Mesothelial cell of epicardium (in vitro differentiated cells): ENCODE data around the gene CSNK1G1. TPM values are rescaled to one million over a fixed set of nuclear protein-coding genes. Genes with fewer than 3 reads are reported as not detected.
"Not testable (repeated sequence)": the region's sequence is repeated elsewhere in the genome, so short reads cannot be mapped to it uniquely, and the experiment has no call there.

Experiments used
- DNase-seq, 2 experiments: peaks; one replicate each; pipeline ENCODE4 v3.0.0; 2021; ENCODE audit warnings: low spot score in 2 of 2; ENCODE audit not compliant: unreplicated experiment in 2 of 2
- H3K27ac Mint-ChIP-seq: 2 replicates; pipeline ENCODE4 v1.8.0; 2021; ENCODE audit warnings: mixed read lengths
- H3K27me3 Mint-ChIP-seq: 2 replicates; pipeline ENCODE4 v1.8.0; 2021; ENCODE audit warnings: low read depth, mixed read lengths
- H3K36me3 Mint-ChIP-seq: 2 replicates; pipeline ENCODE4 v1.8.0; 2021; ENCODE audit warnings: mixed read lengths
- H3K4me1 Mint-ChIP-seq: 2 replicates; pipeline ENCODE4 v1.8.0; 2021; ENCODE audit warnings: mixed read lengths
- H3K4me3 Mint-ChIP-seq: 2 replicates; pipeline ENCODE4 v1.8.0; 2021; ENCODE audit warnings: mild to moderate bottlenecking, moderate library complexity, mixed read lengths
- H3K9me3 Mint-ChIP-seq: 2 replicates; pipeline ENCODE4 v1.8.0; 2021; ENCODE audit warnings: mixed read lengths
- CTCF ChIP-seq: fragments of 200-600 bp; sonication (generic); IDR thresholded peaks from one replicate; pipeline ENCODE4 v1.5.0; 2021; ENCODE audit warnings: antibody characterized with exemption; ENCODE audit not compliant: unreplicated experiment
- total RNA-seq: library from RNA; stranded (reverse); gene quantifications from 3 replicates; pipeline ENCODE4 v1.2.1, GENCODE V29; 2021

The CSNK1G1 gene
- total RNA-seq, 1 donor from 2014 or later: 27.1 TPM

DNA sequence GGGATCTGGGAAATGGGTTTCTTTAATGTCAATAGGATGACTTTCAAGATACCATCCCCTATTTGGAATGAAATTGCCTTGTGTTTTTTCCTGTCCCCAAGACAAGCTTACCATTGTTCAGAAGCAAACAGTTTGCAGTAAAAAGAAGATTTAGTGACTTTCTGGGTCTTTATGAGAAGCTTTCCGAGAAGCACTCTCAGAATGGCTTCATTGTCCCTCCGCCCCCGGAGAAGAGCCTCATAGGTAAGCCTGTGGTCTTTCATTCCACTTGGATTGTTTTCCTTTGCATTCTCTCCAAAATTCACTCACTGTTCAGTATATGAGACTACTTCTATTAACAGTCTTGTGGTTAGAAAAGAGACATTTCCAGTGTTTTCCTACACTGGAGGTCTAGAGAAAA is 230.0 kb downstream of the CSNK1G1 start:
- Mint-ChIP-seq H3K4me3 (no peak overlapping the region), H3K4me1 (no peaks in the 10 kb centered on the region), H3K9me3 (no peaks in the 10 kb centered on the region), H3K27ac (no peak overlapping the region), H3K27me3 (no peaks in the 10 kb centered on the region), H3K36me3 (peaks cover 40% of the 10 kb centered on the region)
- TF ChIP-seq CTCF: no peak
- DNase-seq: no peak

DNA sequence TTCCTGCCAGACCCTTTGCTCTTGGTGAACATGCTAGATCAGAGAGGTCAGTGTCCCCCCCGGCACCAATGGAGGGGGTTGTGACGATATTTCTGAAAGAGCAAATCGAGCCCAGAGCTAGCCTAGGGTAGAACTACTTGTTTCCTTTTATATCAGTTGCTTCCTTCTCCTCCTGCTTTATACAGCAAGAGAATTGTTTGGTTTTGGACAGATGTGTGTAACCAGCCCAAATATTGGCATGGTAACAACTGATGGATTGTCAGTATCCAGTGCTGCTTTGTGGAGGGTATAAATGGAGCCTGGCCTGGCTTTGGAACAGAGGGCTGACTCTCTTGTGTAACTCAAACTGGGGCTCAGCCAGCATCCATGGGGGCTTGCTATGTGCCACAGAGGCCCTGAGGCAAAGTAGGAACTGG is 233.0 kb downstream of the CSNK1G1 start:
- Mint-ChIP-seq H3K4me1 (no peaks in the 10 kb centered on the region), H3K36me3 (peaks cover 42% of the 10 kb centered on the region), H3K9me3 (no peaks in the 10 kb centered on the region), H3K27me3 (no peaks in the 10 kb centered on the region), H3K27ac (no peak overlapping the region), H3K4me3 (no peak overlapping the region)
- no peak for TF ChIP-seq CTCF
- no peak for DNase-seq

DNA sequence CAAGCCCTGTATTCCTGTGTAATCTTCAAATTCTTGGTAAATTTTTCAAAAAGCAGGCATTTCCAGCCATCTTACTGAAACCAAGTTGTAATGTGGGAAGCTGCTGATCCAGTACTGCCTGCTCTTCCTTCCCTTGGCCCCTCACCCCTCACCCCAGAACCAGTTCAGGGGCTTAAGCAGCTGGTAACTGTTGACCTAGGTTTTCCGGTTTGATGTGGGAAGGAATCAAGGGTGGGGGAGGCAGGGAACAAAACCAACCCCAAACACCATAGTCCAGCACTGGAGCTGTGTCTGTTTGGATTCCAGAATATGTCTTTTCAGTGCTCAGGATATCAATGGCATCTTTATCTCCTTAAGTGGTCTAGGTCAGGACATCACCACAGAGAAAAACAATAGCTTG is 233.5 kb downstream of the CSNK1G1 start:
- H3K4me1 Mint-ChIP-seq: no peaks in the 10 kb centered on the region
- no peak overlapping the region for H3K27ac Mint-ChIP-seq
- H3K4me3 Mint-ChIP-seq: no peak overlapping the region
- H3K27me3 Mint-ChIP-seq: no peaks in the 10 kb centered on the region
- peaks cover 40% of the 10 kb centered on the region for H3K36me3 Mint-ChIP-seq
- H3K9me3 Mint-ChIP-seq: no peaks in the 10 kb centered on the region
- TF ChIP-seq CTCF: no peak
- DNase-seq: no peak

GRCh38 chr15:64121614-64122013 is 234.4 kb downstream of the CSNK1G1 start:
- no peak overlapping the region for H3K4me3 Mint-ChIP-seq
- no peaks in the 10 kb centered on the region for H3K9me3 Mint-ChIP-seq
- H3K27me3 Mint-ChIP-seq: no peaks in the 10 kb centered on the region
- H3K4me1 Mint-ChIP-seq: no peaks in the 10 kb centered on the region
- no peak overlapping the region for H3K27ac Mint-ChIP-seq
- DNase-seq: no peak
- peaks cover 34% of the 10 kb centered on the region for H3K36me3 Mint-ChIP-seq
- no peak for TF ChIP-seq CTCF

GRCh38 chr15:64120322-64120721 is 235.7 kb downstream of the CSNK1G1 start:
- not testable (repeated sequence) for DNase-seq, H3K27me3 Mint-ChIP-seq
- H3K36me3 Mint-ChIP-seq: peaks cover 28% of the 10 kb centered on the region

GRCh38 chr15:64117759-64118487 is 238.1 kb downstream of the CSNK1G1 start:
- Mint-ChIP-seq H3K36me3 (peaks cover 29% of the 10 kb centered on the region), H3K27ac (no peak overlapping the region), H3K9me3 (no peaks in the 10 kb centered on the region), H3K4me3 (no peak overlapping the region), H3K27me3 (no peaks in the 10 kb centered on the region), H3K4me1 (no peaks in the 10 kb centered on the region)
- no peak for DNase-seq
- no peak for TF ChIP-seq CTCF

More at GRCh38 chr15:64120322-64120721, 235.7 kb downstream of the CSNK1G1 start:
- H3K9me3 Mint-ChIP-seq, H3K4me1 Mint-ChIP-seq, H3K4me3 Mint-ChIP-seq, H3K27ac Mint-ChIP-seq: not testable (repeated sequence)

Other genes starting within 250 kb of the CSNK1G1 start
- gene SNX22, start 204.4 kb downstream of the CSNK1G1 start, total RNA-seq: 0.78 to 0.91 TPM (median 0.79 TPM) in 3 replicates
- gene PPIB, start 193.2 kb downstream of the CSNK1G1 start, total RNA-seq: 422 to 430 TPM (median 425 TPM) in 3 replicates
- gene PCLAF, start 25.3 kb upstream of the CSNK1G1 start, total RNA-seq: 13.8 to 16.6 TPM (median 14.2 TPM) in 3 replicates
- gene TRIP4, start 31.7 kb upstream of the CSNK1G1 start, total RNA-seq: 22.0 to 22.7 TPM (median 22.6 TPM) in 3 replicates
- gene ZNF609, start 104.4 kb upstream of the CSNK1G1 start, total RNA-seq: 75.4 to 77.1 TPM (median 76.0 TPM) in 3 replicates